CD14-positive monocyte (primary cell): ENCODE results near the gene TCF7. TPM values are rescaled to one million over a fixed set of nuclear protein-coding genes. Genes with fewer than 3 reads are reported as not detected.

Source experiments
- DNase-seq, 3 donors: peaks; one replicate each; pipeline ENCODE4 v3.0.0-alpha.2; 2011 to 2022
- H2AFZ ChIP-seq: 2 replicates; pipeline ENCODE4 v1.6.0; 2012; ENCODE audit warnings: mild to moderate bottlenecking, low read depth, low read length, inconsistent platforms; ENCODE audit not compliant: insufficient read depth, poor library complexity, severe bottlenecking
- H3K27ac ChIP-seq, 2 donors: 1 replicate in 1 of 2; 2 replicates in 1 of 2; pipeline ENCODE4 v1.5.1; 2012 to 2013; ENCODE audit warnings: low read length in 2 of 2, control low read depth in 1 of 2, inconsistent platforms in 1 of 2, low read depth in 1 of 2, mild to moderate bottlenecking in 1 of 2
- H3K27me3 ChIP-seq, 2 donors: one replicate each; pipeline versions ENCODE4 v1.6.0 to v1.6.1; 2011 to 2013; ENCODE audit warnings: low read length in 2 of 2; ENCODE audit not compliant: control insufficient read depth in 2 of 2, insufficient read depth in 2 of 2
- H3K36me3 ChIP-seq, 2 donors: replicated peaks in 1 of 2; 1 replicate in 1 of 2; 2 replicates in 1 of 2; pipeline versions ENCODE4 v1.5.1 to v1.6.1; 2012 to 2013; ENCODE audit warnings: low read length in 2 of 2, control low read depth in 1 of 2, inconsistent platforms in 1 of 2, mild to moderate bottlenecking in 1 of 2; ENCODE audit not compliant: insufficient read depth in 2 of 2, control insufficient read depth in 1 of 2
- H3K4me1 ChIP-seq, 2 donors: 1 replicate in 1 of 2; 2 replicates in 1 of 2; pipeline versions ENCODE4 v1.5.1 to v1.6.1; 2012 to 2013; ENCODE audit warnings: low read length in 2 of 2, control low read depth in 1 of 2, inconsistent platforms in 1 of 2, mild to moderate bottlenecking in 1 of 2, moderate library complexity in 1 of 2; ENCODE audit not compliant: insufficient read depth in 2 of 2, control insufficient read depth in 1 of 2
- H3K4me2 ChIP-seq: replicated peaks from 2 replicates; pipeline ENCODE3; 2012; ENCODE audit warnings: low read length, moderate library complexity, mild to moderate bottlenecking; ENCODE audit not compliant: poor library complexity, severe bottlenecking; ENCODE audit errors: extremely low read depth
- H3K4me3 ChIP-seq, 3 experiments: fragments of 200-600 bp in 1 of 3; sonication (generic) in 1 of 3; replicated peaks in 1 of 3; 1 replicate in 2 of 3; 2 replicates in 1 of 3; pipeline ENCODE4 v1.5.1; 2011 to 2013; ENCODE audit warnings: low read length in 3 of 3, mild to moderate bottlenecking in 3 of 3, control low read depth in 2 of 3, low read depth in 2 of 3, inconsistent platforms in 1 of 3, moderate library complexity in 1 of 3
- H3K79me2 ChIP-seq: 2 replicates; pipeline ENCODE4 v1.6.0; 2012; ENCODE audit warnings: mild to moderate bottlenecking, control low read depth, inconsistent platforms, low read length, moderate library complexity; ENCODE audit not compliant: insufficient read depth
- H3K9ac ChIP-seq: 2 replicates; pipeline ENCODE4 v1.6.0; 2017; ENCODE audit warnings: low read length, mild to moderate bottlenecking; ENCODE audit not compliant: insufficient read depth, poor library complexity, severe bottlenecking
- H3K9me3 ChIP-seq, 2 donors: replicated peaks in 1 of 2; 1 replicate in 1 of 2; 2 replicates in 1 of 2; pipeline versions ENCODE4 v1.5.1 to v1.6.1; 2012 to 2013; ENCODE audit warnings: low read length in 2 of 2, control low read depth in 1 of 2; ENCODE audit not compliant: control insufficient read depth in 1 of 2, insufficient read depth in 1 of 2
- H4K20me1 ChIP-seq: 2 replicates; pipeline ENCODE4 v1.6.0; 2012; ENCODE audit warnings: mild to moderate bottlenecking, low read length, control low read depth, moderate library complexity; ENCODE audit not compliant: insufficient read depth
- H3K27ac Mint-ChIP-seq, 7 donors: one replicate each; pipeline ENCODE4 v1.8.0; 2020; ENCODE audit warnings: mild to moderate bottlenecking in 7 of 7, mixed read lengths in 7 of 7, moderate library complexity in 6 of 7, inconsistent platforms in 2 of 7
- H3K27me3 Mint-ChIP-seq, 3 donors: one replicate each; pipeline ENCODE4 v1.8.0; 2021 to 2022; ENCODE audit warnings: low read depth in 3 of 3, mild to moderate bottlenecking in 3 of 3, mixed read lengths in 3 of 3, moderate library complexity in 3 of 3, inconsistent platforms in 1 of 3
- H3K36me3 Mint-ChIP-seq, 2 donors: one replicate each; pipeline ENCODE4 v1.8.0; 2020; ENCODE audit warnings: mixed read lengths in 2 of 2, inconsistent platforms in 1 of 2, mild to moderate bottlenecking in 1 of 2
- H3K4me1 Mint-ChIP-seq: one replicate; pipeline ENCODE4 v1.8.0; 2020; ENCODE audit warnings: mild to moderate bottlenecking, mixed read lengths
- H3K4me3 Mint-ChIP-seq, 2 donors: one replicate each; pipeline ENCODE4 v1.8.0; 2020; ENCODE audit warnings: mild to moderate bottlenecking in 2 of 2, mixed read lengths in 2 of 2, moderate library complexity in 1 of 2
- H3K9me3 Mint-ChIP-seq, 7 donors: one replicate each; pipeline ENCODE4 v1.8.0; 2020 to 2022; ENCODE audit warnings: mixed read lengths in 7 of 7, mild to moderate bottlenecking in 6 of 7, moderate library complexity in 6 of 7, inconsistent platforms in 2 of 7
- CTCF ChIP-seq: fragments of 200-600 bp; IDR thresholded peaks from one replicate; pipeline ENCODE4 v1.8.0; 2022; ENCODE audit warnings: antibody characterized with exemption, mild to moderate bottlenecking
- WGBS: methylation state at CpG from one replicate; pipeline ENCODE4 v1.1.5; 2013; ENCODE audit warnings: missing lambda C conversion rate; ENCODE audit not compliant: insufficient coverage; 5-methylcytosine and 5-hydroxymethylcytosine counted together
- intact Hi-C, 2 donors: fragments of 100-400 bp; cut with micrococcal nuclease; formaldehyde crosslinking; loops; one replicate each; pipeline versions ENCODE4 v1.15.0 to v1.15.1; 2023
- polyA plus RNA-seq, 3 donors: library from polyadenylated mRNA; depleted of rRNA in 1 of 3; unstranded in 2 of 3; stranded (reverse) in 1 of 3; fragments of 300-500 nt in 2 of 3; fragments of >200 nt in 1 of 3; fragmentation: Illumina TruSeq in 2 of 3; gene quantifications; 1 replicate in 2 of 3; 2 replicates in 1 of 3; pipeline ENCODE4 v1.2.3, GENCODE V29; 2012 to 2021

Gene TCF7
- polyA plus RNA-seq, 3 donors: 0.15 to 0.84 (median 0.83) TPM

GRCh38 chr5:134143944-134144941 is 29.8 kb downstream of the TCF7 start:
- Histone ChIP-seq H3K4me2 (no peak overlapping the region), H3K27ac (no peak overlapping the region), H3K79me2 (no peaks in the 10 kb centered on the region), H3K4me3 (no peak overlapping the region), H3K9ac (no peak overlapping the region), H4K20me1 (peaks cover 84% of the 10 kb centered on the region), H3K9me3 (no peaks in the 10 kb centered on the region), H3K27me3 (no peaks in the 10 kb centered on the region), H3K4me1 (peaks cover 0 to 6% of the 10 kb centered on the region in 2 donors), H2AFZ (no peak overlapping the region), H3K36me3 (peaks cover 39 to 79% of the 10 kb centered on the region in 2 donors)
- Mint-ChIP-seq H3K36me3 (peaks cover 43 to 67% of the 10 kb centered on the region in 2 donors), H3K9me3 (no peaks in the 10 kb centered on the region), H3K4me1 (peaks cover 9% of the 10 kb centered on the region), H3K4me3 (no peak overlapping the region), H3K27ac (peak overlapping the region in 1 of 7 donors; percentile 44), H3K27me3 (peaks cover 0 to 3% (median 0%) of the 10 kb centered on the region in 3 donors)
- peak in 1 of 3 donors; percentile 2 for DNase-seq
- intact Hi-C loops: loop anchor here in 1 of 2 donors (5.0 kb wide), 1 partner anchor 42 kb away; no protein-coding TSS in a partner anchor
- 100% methylated on average over 10 of the region's 10 CpGs for WGBS
- no peak for TF ChIP-seq CTCF

- intact Hi-C loops: no loop called here
- Mint-ChIP-seq H3K27me3 (peaks cover 0 to 5% (median 0%) of the 10 kb centered on the region in 3 donors), H3K9me3 (no peaks in the 10 kb centered on the region), H3K4me1 (peaks cover 9% of the 10 kb centered on the region), H3K4me3 (no peak overlapping the region), H3K27ac (peak overlapping the region in 2 of 7 donors; percentile 32 to 47), H3K36me3 (peaks cover 48 to 66% of the 10 kb centered on the region in 2 donors)
- peaks cover 0 to 6% of the 10 kb centered on the region in 2 donors for H3K4me1 ChIP-seq
- no peak overlapping the region for H2AFZ ChIP-seq
- WGBS: no CpG with 5 or more reads among the region's 1 CpG
- H4K20me1 ChIP-seq: peaks cover 80% of the 10 kb centered on the region
- H3K4me3 ChIP-seq: no peak overlapping the region
- no peak overlapping the region for H3K9ac ChIP-seq
- no peaks in the 10 kb centered on the region for H3K9me3 ChIP-seq
- peak in 1 of 3 donors; percentile 2 for DNase-seq
- H3K4me2 ChIP-seq: no peak overlapping the region
- no peaks in the 10 kb centered on the region for H3K27me3 ChIP-seq
- H3K79me2 ChIP-seq: no peaks in the 10 kb centered on the region
- no peak for TF ChIP-seq CTCF
- peaks cover 47 to 82% of the 10 kb centered on the region in 2 donors for H3K36me3 ChIP-seq
- H3K27ac ChIP-seq: no peak overlapping the region
These were observed 30.7 kb downstream of the TCF7 start for GRCh38 chr5:134145041-134145757.
